ENCODE measurements around the gene CCDC150.

Gene CCDC150

DNA sequence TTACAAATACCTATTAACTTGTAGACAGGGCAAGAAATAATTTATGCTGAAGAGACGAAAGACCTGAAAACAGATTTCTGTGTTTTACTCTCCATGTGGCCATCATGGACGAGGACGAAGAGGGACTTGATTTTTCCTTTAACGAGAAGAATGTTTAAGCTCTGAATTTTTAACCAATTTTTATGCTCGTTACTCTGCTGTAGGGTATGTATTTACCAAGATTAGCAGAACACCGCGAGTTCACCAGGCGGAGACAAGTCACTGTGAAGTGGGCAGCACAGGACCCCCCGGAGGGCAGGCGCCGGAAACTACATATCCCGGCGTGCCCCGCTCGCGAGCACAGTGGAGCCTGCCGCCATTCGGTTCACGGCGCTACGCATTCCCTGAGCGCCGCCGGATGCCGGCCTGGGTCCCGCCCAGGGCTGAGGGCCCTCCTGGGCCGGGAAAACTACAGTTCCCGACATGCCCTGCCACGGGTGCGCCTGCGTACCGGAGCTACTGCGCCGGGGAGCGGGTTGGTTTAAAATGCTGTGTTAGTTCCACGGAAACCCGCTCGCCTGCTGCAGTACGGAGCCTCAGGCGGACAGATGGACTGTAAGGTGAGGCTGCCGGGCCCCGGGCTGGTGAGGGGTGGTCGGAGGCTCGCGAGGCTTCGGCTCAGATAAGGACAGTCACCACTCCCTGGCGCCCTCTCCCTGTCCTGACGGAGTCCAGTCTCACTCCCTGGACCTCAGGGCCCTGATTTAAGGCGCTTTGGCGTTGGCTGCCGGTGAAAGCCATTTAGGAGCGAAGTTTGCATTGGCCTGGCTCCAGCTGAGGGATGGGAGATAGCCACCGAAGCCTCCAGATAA, at the start of gene CCDC150:
Gene CCDC150, plus strand, starts transcription at position 536 of the 851 bp plus-strand sequence. Its CDS starts 52 bp downstream, at position 588.
- in situ Hi-C loops (cut with MboI; ENCODE audit: low sequenced_read_pairs): no loop called here
- Histone ChIP-seq H3K4me3 (peak within 1 kb of the TSS; percentile 60), H3K9me3 (no peaks in the 10 kb centered on the region; the same call in 1 of the 2 replicates), H3K4me1 (peaks cover 17% of the 10 kb centered on the region), H3K36me3 (replicated peaks) (no peaks in the 10 kb centered on the region; the same call in none of the 2 replicates), H3K27me3 (ENCODE audit: low read depth) (no peaks in the 10 kb centered on the region)
- peak; percentile 91 to 94 for DNase-seq (ENCODE audit: low spot score in 2 of 2)

GRCh38 chr2:196590286-196590685, 49.2 kb upstream of the CCDC150 start:
- DNase-seq (ENCODE audit: low spot score in 2 of 2): no peak
- Histone ChIP-seq H3K4me1 (no peaks in the 10 kb centered on the region), H3K27me3 (ENCODE audit: low read depth) (peaks cover 29% of the 10 kb centered on the region), H3K9me3 (no peaks in the 10 kb centered on the region), H3K36me3 (replicated peaks) (no peaks in the 10 kb centered on the region), H3K4me3 (no peak overlapping the region)
- in situ Hi-C loops (cut with MboI; ENCODE audit: low sequenced_read_pairs): no loop called here

DNA sequence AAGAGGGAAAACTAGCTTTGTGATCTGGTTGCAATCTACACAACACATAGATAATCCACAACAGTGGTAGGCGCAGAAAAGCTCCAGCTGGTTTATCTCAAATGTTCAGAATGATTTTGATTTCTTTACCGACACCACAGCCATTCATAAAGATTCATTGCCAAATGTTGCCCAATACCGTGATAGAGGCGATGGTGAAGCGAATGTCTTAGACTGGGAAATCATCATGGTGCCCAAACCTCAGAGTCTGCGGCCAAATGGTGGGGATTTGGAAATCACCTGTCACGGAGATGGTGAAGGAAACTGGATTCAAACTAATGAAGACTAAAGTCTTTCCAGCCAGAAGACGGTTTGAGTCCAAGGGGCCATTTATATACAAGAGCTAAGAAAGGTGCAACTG, 48.5 kb upstream of the CCDC150 start:
- H3K27me3 ChIP-seq (ENCODE audit: low read depth): peaks cover 29% of the 10 kb centered on the region
- H3K36me3 ChIP-seq (replicated peaks): no peaks in the 10 kb centered on the region
- in situ Hi-C loops (cut with MboI; ENCODE audit: low sequenced_read_pairs): no loop called here
- H3K9me3 ChIP-seq: no peaks in the 10 kb centered on the region
- no peak overlapping the region for H3K4me3 ChIP-seq
- no peak for DNase-seq (ENCODE audit: low spot score in 2 of 2)
- no peaks in the 10 kb centered on the region for H3K4me1 ChIP-seq

GRCh38 chr2:196591621-196592022, 47.9 kb upstream of the CCDC150 start:
- in situ Hi-C loops (cut with MboI; ENCODE audit: low sequenced_read_pairs): no loop called here
- no peak overlapping the region for H3K4me3 ChIP-seq
- DNase-seq (ENCODE audit: low spot score in 2 of 2): no peak
- peaks cover 29% of the 10 kb centered on the region for H3K27me3 ChIP-seq (ENCODE audit: low read depth)
- H3K4me1 ChIP-seq: no peaks in the 10 kb centered on the region
- H3K36me3 ChIP-seq (replicated peaks): no peaks in the 10 kb centered on the region
- no peaks in the 10 kb centered on the region for H3K9me3 ChIP-seq

DNA sequence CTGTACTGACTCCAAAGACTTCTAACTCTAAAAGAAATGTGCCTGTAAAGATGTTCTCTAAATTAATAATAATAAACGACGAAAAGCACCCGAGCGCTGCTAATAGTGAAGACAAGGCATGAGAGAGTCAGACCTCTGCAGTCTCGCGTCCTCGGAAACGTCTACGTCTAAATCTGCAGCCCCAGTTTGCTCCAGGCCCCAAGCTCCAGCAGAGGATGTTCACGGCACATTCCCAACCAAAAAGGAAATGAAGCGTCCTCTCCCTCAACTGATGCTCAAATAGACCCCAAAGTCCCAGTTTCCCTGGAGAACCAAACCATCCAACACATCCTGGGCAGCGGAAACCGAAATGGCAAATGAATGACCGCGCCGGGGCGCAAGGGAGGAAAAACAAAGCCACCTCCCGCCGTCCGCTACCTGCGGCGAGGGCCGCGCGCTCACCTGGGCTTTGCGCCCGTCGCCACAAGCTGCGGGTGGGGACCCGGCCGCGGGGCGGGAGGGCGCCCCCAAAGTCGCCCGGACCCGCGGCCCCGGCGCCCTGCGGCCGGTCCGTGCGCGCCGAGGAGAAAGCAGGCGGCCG, 47.1 kb upstream of the CCDC150 start:
- Histone ChIP-seq H3K4me1 (no peaks in the 10 kb centered on the region), H3K9me3 (no peaks in the 10 kb centered on the region), H3K27me3 (ENCODE audit: low read depth) (peaks cover 29% of the 10 kb centered on the region), H3K4me3 (peak overlapping the region; percentile 39), H3K36me3 (replicated peaks) (no peaks in the 10 kb centered on the region)
- DNase-seq (ENCODE audit: low spot score in 2 of 2): peak in 1 of 2 experiments; percentile 33
- in situ Hi-C loops (cut with MboI; ENCODE audit: low sequenced_read_pairs): no loop called here

GRCh38 chr2:196592911-196593881, 46.3 kb upstream of the CCDC150 start, which contains the start of gene HECW2:
HECW2 (minus strand) TSS chr2:196593554.
- H3K36me3 ChIP-seq (replicated peaks): no peaks in the 10 kb centered on the region
- H3K4me1 ChIP-seq: no peaks in the 10 kb centered on the region
- peaks cover 29% of the 10 kb centered on the region for H3K27me3 ChIP-seq (ENCODE audit: low read depth)
- peak; percentile 30 to 54 for DNase-seq (ENCODE audit: low spot score in 2 of 2)
- H3K4me3 ChIP-seq: peak within 1 kb of the TSS; percentile 39
- in situ Hi-C loops (cut with MboI; ENCODE audit: low sequenced_read_pairs): no loop called here
- H3K9me3 ChIP-seq: no peaks in the 10 kb centered on the region

DNA sequence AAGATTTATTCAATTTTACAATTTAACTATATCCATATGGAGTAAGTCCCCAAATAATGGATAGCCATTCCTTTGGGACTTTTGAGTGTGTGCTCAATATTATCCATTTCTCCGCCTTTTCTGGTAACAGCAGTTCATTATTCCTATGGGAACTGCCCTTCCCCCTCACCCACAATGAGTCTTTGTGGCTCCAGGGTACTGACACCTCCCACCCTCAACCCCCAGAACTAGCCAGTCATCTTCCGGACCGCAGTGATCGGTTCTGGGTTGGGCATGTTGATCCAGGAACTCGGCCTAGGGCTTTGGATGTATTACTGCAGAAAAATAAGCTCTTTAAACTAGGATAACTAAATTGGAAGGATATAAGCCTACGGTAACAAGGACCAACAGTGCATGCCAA, 45.4 kb upstream of the CCDC150 start:
- no peak for DNase-seq (ENCODE audit: low spot score in 2 of 2)
- Histone ChIP-seq H3K4me1 (no peaks in the 10 kb centered on the region), H3K4me3 (no peak overlapping the region), H3K36me3 (replicated peaks) (no peaks in the 10 kb centered on the region), H3K27me3 (ENCODE audit: low read depth) (peaks cover 32% of the 10 kb centered on the region), H3K9me3 (no peaks in the 10 kb centered on the region)
- in situ Hi-C loops (cut with MboI; ENCODE audit: low sequenced_read_pairs): no loop called here

DNA sequence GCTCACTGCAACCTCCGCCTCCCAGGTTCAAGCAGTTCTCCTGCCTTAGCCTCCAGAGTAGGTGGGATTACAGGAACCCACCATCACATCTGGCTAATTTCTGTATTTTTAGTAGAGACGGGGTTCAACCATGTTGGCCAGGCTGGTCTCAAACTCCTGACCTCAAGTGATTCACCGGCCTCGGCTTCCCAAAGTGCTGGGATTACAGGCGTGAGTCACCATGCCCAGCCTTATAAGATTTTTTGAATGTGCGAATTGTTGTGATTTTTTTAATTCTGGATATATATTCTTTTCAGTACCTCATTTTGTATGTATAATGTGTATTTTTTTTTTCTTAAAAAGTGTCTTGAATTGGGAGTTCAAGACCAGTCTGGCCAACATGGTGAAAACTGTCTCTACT, 42.0 kb upstream of the CCDC150 start:
- peaks cover 15% of the 10 kb centered on the region; the same call in 1 of the 2 replicates for H3K27me3 ChIP-seq (ENCODE audit: low read depth)
- H3K4me3 ChIP-seq: no peak overlapping the region
- H3K36me3 ChIP-seq (replicated peaks): no peaks in the 10 kb centered on the region
- no peak for DNase-seq (ENCODE audit: low spot score in 2 of 2)
- in situ Hi-C loops (cut with MboI; ENCODE audit: low sequenced_read_pairs): no loop called here
- no peaks in the 10 kb centered on the region for H3K9me3 ChIP-seq
- no peaks in the 10 kb centered on the region for H3K4me1 ChIP-seq

- DNase-seq (ENCODE audit: low spot score in 2 of 2): no peak
- no peaks in the 10 kb centered on the region for H3K36me3 ChIP-seq (replicated peaks)
- H3K4me3 ChIP-seq: no peak overlapping the region
- in situ Hi-C loops (cut with MboI; ENCODE audit: low sequenced_read_pairs): no loop called here
- no peaks in the 10 kb centered on the region for H3K9me3 ChIP-seq
- H3K27me3 ChIP-seq (ENCODE audit: low read depth): peaks cover 13% of the 10 kb centered on the region; the same call in 1 of the 2 replicates
- no peaks in the 10 kb centered on the region for H3K4me1 ChIP-seq
These were observed 41.1 kb upstream of the CCDC150 start for GRCh38 chr2:196598412-196598811.

GRCh38 chr2:196598846-196599245, 40.7 kb upstream of the CCDC150 start:
- Histone ChIP-seq H3K4me3 (no peak overlapping the region), H3K27me3 (ENCODE audit: low read depth) (peaks cover 9% of the 10 kb centered on the region; the same call in 1 of the 2 replicates), H3K9me3 (no peaks in the 10 kb centered on the region), H3K4me1 (no peaks in the 10 kb centered on the region), H3K36me3 (replicated peaks) (no peaks in the 10 kb centered on the region)
- in situ Hi-C loops (cut with MboI; ENCODE audit: low sequenced_read_pairs): no loop called here
- DNase-seq (ENCODE audit: low spot score in 2 of 2): no peak

DNA sequence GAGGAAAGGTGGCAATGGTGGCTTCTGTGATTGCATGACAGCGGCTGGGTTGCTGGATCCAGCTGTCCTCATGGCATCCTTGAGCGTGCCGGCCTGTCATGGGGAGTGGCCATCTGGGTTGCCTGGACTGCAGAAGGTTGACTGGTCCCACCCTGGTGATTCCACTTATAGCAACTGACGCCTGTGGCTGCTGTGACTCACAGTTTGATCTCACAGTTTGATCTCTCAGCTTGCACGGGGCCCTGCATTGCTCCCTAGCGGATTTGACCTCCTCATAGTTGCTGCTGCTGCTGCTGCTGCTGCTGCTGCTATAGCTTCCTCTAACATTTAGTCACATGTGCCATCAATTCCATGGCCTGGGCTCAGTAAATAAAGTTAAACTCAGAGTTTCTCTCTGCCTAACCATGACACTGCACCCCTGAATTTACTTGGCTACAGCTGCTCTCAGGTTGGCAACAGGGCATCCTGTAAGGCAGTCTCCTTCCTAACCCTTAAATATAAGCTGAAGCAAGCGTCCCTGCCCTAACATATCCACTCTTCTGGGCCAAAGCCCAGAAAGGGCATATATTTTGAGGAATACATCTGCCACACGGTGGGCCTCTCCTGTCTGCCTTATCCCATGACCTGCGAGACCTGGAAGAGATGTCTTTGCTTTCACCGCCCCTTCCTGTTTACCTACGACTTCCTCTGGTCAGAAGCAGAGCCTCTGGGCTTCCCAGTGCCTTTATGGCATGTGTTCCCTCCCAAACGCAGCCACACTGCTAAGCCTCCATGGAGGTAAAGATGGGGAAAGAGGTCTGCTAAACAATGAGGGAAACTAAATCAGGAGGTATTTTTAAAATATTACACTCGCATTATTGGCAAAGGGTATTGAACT, 37.8 kb upstream of the CCDC150 start:
- in situ Hi-C loops (cut with MboI; ENCODE audit: low sequenced_read_pairs): no loop called here
- peaks cover 9% of the 10 kb centered on the region; the same call in 1 of the 2 replicates for H3K27me3 ChIP-seq (ENCODE audit: low read depth)
- no peak overlapping the region for H3K4me3 ChIP-seq
- H3K4me1 ChIP-seq: no peaks in the 10 kb centered on the region
- no peaks in the 10 kb centered on the region for H3K9me3 ChIP-seq
- no peaks in the 10 kb centered on the region for H3K36me3 ChIP-seq (replicated peaks)
- DNase-seq (ENCODE audit: low spot score in 2 of 2): no peak

GRCh38 chr2:196604196-196604595, 35.3 kb upstream of the CCDC150 start:
- DNase-seq (ENCODE audit: low spot score in 2 of 2): no peak
- H3K9me3 ChIP-seq: no peaks in the 10 kb centered on the region
- no peaks in the 10 kb centered on the region for H3K36me3 ChIP-seq (replicated peaks)
- no peaks in the 10 kb centered on the region for H3K4me1 ChIP-seq
- peaks cover 5% of the 10 kb centered on the region; the same call in 1 of the 2 replicates for H3K27me3 ChIP-seq (ENCODE audit: low read depth)
- H3K4me3 ChIP-seq: no peak overlapping the region
- in situ Hi-C loops (cut with MboI; ENCODE audit: low sequenced_read_pairs): no loop called here

All from HAP-1 (cell line).